NCI-H774 (cell line): Measurements from ENCODE around the gene UACA.

Source experiments
- DNase-seq: peaks from one replicate; lab custom pipeline; 2025; lab: John Stamatoyannopoulos, UW

Gene UACA

GRCh38 chr15:70707686-70708300 is 55.6 kb downstream of the UACA start:
- DNase-seq: no peak

DNA sequence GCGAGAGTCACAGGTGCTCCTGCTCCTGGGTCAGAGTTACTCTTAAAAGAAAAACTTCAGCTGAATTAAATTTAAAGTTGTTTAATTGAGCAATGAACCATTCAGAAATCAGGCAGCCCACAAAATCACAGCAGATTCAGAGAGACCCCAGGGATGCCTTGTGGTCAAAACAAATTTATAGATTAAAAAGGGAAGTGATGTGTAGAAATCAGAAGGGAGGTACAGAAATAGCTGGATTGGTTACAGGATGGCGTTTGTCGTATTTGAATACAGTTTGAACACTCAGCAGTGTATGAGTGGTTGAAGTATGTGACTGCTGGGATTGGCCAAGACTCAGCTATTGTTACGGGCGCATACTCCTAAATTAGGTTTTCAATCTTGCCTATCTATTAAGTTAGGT is 58.6 kb downstream of the UACA start:
- no peak for DNase-seq

- no peak for DNase-seq
These were observed 59.2 kb downstream of the UACA start for GRCh38 chr15:70704166-70704565.

DNA sequence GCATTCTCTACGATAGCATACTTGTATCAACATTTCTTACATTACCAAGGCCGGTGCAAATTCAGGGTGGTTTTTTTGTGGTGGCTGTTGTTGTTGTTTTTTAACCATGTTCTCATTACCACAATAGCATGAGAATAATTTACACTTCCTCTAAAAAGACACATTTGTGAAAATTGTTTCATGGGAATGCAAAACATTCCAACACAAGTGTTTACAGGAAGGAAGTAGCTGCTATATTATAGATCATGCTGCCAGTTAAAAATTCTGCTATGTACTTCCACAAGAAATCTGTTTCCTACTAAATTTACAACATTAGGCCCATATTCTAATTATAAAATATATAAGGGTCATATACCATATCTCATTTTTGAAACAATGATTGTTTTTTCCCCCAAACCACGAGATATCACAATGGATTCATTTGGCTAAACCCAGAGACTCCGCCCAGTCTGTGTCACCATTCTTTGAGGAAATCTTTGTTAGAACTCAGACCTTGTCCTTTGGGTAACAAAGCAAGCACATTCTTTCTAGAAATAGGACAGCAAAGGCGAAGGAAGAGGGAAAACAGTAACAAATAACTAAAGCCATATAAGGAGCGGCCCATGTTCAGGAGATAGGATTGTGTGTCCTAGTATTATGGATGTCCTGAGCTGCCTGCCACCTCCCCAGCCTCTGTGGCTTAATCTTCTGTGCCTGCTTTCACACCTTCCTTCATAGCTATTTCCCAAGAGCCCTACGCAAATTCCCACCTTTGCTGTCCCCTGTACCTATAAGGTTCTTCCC is 60.1 kb downstream of the UACA start:
- no peak for DNase-seq

DNA sequence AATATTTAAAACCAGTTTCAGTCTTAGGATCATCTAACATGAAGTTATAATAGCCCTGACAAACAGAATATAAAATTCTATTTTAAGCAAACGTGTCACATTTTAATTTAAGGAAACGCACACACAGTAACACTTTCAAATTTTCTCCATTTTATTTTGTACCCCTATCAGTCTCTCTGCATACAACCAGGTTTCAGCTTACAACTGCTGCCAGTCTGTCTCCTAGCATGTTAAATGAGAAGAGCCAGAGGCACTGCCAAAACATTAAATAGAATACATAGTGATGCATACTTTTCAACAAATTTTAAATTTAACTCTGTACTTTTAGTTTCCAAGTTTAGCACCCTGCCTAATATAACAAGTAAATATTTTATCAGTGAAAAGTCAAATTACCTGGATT is 60.8 kb downstream of the UACA start:
- no peak for DNase-seq

DNA sequence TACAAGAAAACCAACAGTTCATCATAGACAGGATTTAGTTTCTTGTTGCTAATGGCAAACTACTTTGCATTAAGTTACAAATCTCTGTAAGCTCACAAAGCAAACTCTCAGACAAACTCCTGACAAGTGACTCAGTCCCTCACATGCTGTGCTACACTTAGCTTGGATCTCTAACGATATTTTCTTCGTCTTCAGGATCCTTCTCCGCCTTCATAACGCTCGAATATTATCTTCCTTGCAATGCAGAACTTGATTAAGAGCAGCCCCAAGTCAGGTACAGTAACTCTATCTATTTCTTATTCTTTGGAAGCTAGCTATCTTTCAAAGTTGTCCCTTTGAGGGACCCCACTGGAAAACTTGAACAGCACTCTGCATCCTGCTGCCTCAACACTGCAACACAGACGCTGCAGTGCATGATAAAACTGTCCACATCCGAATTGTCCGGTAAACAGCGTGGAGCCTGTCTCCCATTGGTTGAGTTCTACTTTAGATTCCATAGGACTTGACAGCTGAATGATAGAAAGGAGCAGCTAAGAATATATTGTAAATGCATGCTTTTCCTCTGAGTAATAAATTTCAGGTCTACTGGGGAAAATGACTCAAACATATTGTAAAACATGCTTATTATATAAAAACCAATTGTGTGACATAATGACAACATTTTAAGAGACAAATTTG is 61.3 kb downstream of the UACA start:
- no peak for DNase-seq

DNA sequence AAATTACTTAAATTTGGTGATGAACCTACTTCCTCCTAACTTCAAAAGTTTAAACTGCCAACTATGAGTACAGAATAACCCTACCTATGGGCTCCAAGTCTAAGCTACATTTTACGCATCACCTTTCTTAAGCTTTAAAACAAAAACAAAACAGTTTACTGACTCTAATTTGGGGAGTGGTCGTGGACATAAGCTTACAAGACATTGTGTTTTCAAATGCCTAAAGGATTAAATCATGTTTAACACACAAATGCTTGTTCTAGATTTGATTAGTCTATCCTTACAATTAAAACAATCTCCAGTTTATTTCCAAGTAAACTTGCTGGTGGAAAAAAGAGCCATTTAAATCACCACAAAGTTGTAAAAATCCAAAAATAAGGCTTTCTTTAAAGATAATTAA is 62.2 kb downstream of the UACA start:
- DNase-seq: no peak

- DNase-seq: no peak
These were observed 63.5 kb downstream of the UACA start for GRCh38 chr15:70699890-70700289.

DNA sequence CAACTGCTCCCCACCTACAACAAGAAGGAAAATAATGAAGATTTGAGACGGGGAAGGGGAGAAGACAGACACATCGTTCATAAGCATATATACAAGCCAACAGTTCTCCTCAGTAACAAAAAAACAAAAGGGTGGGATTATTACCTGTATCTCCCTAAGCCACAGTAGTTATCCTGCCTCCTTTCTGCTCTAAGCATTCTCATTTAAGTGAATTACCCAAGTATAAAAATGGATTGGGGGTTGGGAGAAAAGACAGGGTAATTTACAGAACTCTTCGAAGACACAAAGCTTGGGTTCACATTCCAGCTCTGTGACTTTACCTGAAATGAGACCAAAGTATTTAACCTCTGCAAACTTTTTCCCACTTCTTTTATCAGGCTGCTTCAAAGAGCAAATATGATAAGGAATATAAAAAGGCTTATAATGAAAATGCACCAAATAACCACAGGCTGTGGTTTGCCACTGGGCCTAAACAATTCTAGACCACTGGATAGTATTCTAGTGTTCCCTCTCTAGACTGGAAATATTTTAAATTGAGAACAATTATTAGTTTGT is 64.4 kb downstream of the UACA start:
- DNase-seq: no peak

DNA sequence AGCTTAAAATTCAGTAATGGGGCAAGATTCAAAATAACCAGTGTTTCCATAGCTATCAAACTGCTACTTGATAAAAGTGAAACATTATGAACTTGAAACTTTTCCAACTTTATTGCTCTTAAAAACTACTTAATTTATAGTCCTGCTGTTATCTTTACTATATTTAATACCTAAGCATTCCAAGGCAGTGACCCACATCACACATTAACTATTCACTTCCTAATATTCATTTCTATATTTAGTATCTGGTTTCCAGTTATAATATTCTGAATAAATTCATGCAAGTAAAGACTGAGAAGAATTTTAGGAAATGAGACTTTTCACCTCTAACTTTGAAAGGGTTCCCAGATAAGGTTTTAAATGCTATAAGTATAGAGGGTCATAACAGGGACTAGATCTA is 64.9 kb downstream of the UACA start:
- DNase-seq: no peak

DNA sequence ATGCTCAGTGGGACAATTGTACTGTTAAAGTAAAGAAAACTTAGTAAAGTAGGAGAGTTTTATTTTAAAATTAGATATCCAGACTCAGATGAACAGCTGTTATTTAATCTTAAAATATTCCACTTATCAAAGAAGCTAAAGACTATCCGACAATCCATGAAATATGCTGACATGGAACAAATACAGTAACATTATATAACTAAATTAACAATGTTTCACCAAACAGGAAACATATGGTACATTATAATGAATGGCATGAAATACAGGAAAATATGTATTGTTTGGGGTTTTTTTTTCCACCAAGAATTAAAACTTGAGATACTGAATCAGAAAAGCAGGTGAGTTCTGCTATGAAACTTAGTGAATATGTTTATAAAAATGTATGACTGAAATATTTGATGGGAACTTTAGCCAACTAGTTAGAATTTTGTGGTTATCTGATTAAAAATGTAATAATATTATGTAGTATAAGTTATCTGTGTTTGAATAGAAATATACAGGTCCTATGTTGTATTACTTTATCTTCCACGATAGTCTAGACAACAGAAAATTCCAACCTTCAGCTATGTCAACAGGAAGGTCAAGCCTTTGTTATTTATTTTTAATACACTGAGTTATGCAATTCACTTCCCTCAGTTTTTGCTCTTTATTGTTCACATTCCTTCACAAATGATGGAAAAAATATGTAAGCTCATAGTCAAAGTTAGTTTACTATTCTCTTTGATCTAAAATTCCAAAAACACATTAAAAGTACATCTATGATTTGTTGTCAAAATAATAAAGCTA is 72.7 kb downstream of the UACA start:
- no peak for DNase-seq

DNA sequence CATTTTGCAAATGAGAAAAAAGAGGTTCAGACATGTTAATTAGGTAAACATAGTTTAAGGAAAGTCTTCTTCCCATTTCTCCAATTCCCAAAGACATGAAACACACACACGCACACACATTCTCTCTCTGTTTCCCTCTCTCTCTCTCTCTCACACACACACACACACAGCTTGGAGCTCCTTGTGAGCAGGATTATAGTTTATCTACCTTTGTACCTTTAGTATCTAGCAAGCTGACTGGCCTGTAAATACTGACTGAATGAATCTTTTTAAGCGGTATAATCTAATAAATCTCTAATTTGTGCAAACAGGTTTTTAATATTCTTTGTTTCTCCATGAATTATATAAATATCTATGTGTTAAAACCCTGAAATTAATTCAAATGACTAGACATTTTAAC is 73.3 kb downstream of the UACA start:
- no peak for DNase-seq

- no peak for DNase-seq
These were observed 75.9 kb downstream of the UACA start for GRCh38 chr15:70687482-70687881.

- no peak for DNase-seq
These were observed 82.5 kb downstream of the UACA start for GRCh38 chr15:70680817-70681216.

- DNase-seq: no peak
These were observed 83.5 kb downstream of the UACA start for GRCh38 chr15:70679919-70680231.

DNA sequence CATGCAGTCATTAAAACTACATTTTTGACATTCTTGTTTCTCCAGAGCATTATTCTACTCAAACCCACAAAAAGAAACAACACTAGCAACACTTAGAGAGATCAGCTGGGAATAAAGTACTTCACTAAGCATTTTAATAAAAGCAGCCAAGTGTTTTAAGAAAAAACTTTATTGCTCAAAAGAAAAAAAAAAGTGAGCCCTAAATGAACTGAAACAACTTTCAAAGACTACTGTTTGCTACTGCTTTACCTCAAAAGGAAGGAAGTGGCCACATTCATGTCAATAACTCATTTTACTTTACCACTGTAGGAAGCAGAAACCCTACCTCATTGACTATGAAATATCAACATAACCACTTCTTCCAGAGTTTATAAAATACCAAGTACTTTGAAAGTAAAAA is 91.3 kb downstream of the UACA start:
- no peak for DNase-seq

DNA sequence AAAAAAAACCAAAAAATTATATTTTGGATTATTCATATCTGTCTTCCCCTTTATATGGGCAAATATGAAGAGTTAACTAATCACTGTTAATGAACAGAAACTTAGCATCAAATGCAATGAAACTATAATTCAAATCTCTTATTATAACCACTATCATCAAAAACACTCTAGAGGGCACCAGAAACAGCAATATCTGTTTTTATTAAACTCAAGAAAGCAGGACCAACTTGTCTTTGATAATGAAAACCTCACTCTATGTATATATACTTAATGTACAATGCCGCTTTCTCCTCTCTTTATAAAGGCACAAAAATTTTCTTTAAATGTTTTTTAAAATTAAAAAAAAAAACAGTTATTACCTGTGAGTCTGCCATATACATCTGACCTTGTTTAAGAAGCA is 92.7 kb downstream of the UACA start:
- no peak for DNase-seq

GRCh38 chr15:70669966-70670658 is 93.2 kb downstream of the UACA start:
- no peak for DNase-seq

DNA sequence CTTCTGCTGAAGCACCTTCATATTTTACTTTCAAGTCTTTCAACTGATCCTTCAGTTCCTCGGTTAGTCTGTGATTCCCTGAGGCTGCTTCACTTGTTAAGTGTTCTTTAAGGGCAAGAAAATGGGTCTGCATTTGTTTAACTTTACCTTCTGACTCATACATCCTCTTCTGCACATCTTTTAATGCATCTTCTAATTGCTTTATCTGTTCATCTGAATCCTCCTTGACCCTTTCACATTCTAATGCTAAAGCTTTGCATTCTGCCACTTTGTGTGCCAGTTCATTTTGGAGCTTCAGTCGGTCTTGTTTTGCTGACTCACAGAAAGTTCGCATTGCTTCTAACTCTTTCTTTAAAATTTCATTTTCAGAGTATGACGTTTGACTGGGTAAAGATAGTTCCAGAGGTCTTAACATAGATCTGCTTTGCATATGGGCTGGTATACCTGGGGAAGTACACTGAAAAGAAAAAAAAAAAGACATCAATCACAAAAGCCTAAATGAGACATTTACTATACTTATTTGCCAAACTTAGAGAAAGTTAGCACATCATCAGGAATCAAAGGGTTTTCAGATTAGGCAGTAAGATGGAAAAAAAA is 94.3 kb downstream of the UACA start:
- DNase-seq: no peak

DNA sequence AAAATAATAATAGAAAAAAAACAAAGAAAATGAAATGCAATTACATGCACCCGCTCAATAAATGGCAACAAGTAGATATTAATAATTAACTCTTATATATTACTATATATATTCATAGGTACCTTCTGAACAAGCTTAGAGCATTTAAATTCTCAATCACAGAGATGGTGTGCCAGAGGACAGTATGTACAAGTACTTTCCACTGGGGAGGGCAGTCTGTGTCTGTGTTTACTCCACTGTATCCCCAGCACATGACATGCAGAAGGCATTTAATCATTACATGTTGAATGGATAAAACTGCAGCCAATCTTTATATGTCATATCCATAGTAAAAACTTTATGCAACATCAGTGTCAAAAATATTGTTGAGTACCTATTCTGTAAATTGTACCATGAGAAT is 97.8 kb downstream of the UACA start:
- DNase-seq: no peak

DNA sequence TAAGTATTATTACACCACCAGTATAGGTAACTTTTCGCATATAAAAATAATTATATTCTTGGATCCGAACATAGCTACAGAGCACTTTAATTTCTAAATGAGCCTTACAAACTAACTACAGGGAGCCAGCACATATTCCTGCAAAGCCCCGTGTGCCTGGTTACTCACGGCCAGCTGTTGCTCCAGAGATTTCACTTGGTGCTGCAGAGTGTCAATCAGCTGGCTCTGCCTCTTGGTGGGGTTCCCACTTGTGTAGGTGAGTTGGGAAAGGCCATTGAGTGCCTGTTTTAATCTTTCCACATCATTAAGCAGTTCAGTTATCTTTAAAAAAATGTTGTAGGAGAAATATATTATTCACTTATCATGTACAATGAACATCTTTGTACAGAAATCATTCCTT is 98.9 kb downstream of the UACA start:
- DNase-seq: no peak
